Measurements from ENCODE around the gene PIGH. TPM values are rescaled to one million over a fixed set of nuclear protein-coding genes. Genes with fewer than 3 reads are reported as not detected.
"Not testable (repeated sequence)": the region's sequence is repeated elsewhere in the genome, so short reads cannot be mapped to it uniquely, and the experiment has no call there.

The PIGH gene
- 28.8 TPM for polyA plus RNA-seq (2012; ENCODE audit: insufficient read depth, insufficient read length)

- DNase-seq (ENCODE audit: low read depth, low spot score), result peak; percentile 82
- H3K4me3 ChIP-seq (ENCODE audit: low read length), result peak within 1 kb of the TSS; percentile 88
Measured at GRCh38 chr14:67599698-67600561, at the start of gene PIGH. PIGH (minus strand) TSS chr14:67600268; CDS start chr14:67600203, 65 bp downstream.

GRCh38 chr14:67646131-67646530, 46.1 kb upstream of the PIGH start:
- no peak for DNase-seq (ENCODE audit: low read depth, low spot score)
- no peak overlapping the region for H3K4me3 ChIP-seq (ENCODE audit: low read length)

GRCh38 chr14:67645414-67645813, 45.3 kb upstream of the PIGH start:
- no peak overlapping the region for H3K4me3 ChIP-seq (ENCODE audit: low read length)
- no peak for DNase-seq (ENCODE audit: low read depth, low spot score)

- DNase-seq (ENCODE audit: low read depth, low spot score), result no peak
- no peak overlapping the region for H3K4me3 ChIP-seq (ENCODE audit: low read length)
Measured at GRCh38 chr14:67644428-67644827, 44.4 kb upstream of the PIGH start.

DNA sequence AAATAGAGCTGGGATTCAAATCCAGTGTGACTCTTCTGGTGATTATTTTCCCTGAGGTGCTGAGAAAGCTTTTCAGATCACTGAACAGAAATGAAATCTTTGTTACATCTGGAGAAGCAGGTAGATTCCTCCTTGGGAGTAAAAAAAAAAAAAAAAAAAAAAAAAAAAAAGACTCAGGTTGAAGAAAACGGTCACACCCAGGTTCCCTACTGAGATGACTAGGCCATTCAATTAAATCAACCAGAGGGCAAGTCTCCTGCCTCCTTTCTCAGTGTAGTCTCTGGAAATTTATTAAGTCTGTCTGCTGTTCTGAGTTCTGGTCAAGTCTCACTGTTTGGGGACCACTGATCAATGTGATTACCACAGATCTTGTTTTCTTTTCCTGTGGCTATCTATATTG, 43.6 kb upstream of the PIGH start:
- no peak for DNase-seq (ENCODE audit: low read depth, low spot score)
- no peak overlapping the region for H3K4me3 ChIP-seq (ENCODE audit: low read length)

GRCh38 chr14:67641902-67642749, 42.1 kb upstream of the PIGH start:
- no peak overlapping the region for H3K4me3 ChIP-seq (ENCODE audit: low read length)
- DNase-seq (ENCODE audit: low read depth, low spot score), result peak; percentile 47

- H3K4me3 ChIP-seq (ENCODE audit: low read length), result no peak overlapping the region
- DNase-seq (ENCODE audit: low read depth, low spot score), result no peak
Measured at GRCh38 chr14:67641480-67641879, 41.4 kb upstream of the PIGH start.

- no peak for DNase-seq (ENCODE audit: low read depth, low spot score)
- H3K4me3 ChIP-seq (ENCODE audit: low read length), result no peak overlapping the region
Measured at GRCh38 chr14:67638642-67639041, 38.6 kb upstream of the PIGH start.

GRCh38 chr14:67636361-67636919, 36.4 kb upstream of the PIGH start:
- H3K4me3 ChIP-seq (ENCODE audit: low read length), result no peak overlapping the region
- no peak for DNase-seq (ENCODE audit: low read depth, low spot score)

DNA sequence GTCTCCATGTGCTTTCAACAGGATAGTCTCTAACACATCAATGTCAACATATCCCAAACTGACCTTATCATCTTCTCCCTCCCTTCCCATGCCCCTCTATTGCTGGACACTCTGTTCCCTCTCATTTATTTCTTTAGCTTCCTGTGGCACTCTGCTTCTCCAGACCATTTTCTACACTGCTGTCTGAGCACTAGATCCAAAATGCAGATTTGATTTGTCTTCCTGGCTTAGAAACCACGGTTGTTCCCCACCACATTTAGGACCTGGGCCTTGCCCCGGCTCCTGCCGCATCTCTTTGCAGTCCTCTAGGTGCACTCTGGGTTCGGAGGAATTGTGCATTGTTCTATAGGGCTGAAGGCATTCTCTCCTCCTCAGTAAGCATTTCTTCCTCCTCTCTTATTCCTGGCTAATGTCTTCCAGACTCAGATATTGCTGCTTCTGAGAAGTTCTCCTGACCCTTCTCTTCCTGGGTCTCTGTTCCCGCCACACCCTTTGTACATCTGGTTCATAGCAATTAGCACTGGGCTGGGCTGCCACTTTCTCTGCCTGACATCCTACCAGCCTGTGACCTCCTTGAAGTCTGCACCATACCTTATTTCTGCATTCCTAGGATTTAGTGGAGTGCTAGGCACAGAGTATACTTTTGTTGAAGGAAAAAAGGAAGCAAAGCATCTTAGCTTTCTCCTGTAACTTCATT, 33.5 kb upstream of the PIGH start:
- DNase-seq (ENCODE audit: low read depth, low spot score), result no peak
- H3K4me3 ChIP-seq (ENCODE audit: low read length), result no peak overlapping the region

DNA sequence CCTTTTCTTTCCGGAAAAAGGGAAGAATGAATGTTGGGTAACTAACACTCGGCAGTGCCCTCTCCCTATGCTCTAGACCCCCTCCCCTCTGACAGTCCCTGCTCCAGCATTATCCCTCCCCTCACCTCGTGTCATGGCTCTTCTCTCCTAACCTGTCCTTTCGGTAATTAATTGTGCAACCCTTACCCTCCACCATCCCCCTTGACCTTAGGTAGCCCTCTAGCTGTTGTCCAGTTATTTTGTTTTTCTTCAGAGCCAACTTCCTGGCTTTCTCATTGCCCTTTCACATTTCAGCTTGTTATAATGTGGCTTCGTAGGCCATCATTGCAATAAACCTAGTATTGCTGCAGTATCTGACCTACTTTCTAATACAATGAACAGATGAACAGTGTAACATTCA, 30.9 kb upstream of the PIGH start:
- no peak for DNase-seq (ENCODE audit: low read depth, low spot score)

DNA sequence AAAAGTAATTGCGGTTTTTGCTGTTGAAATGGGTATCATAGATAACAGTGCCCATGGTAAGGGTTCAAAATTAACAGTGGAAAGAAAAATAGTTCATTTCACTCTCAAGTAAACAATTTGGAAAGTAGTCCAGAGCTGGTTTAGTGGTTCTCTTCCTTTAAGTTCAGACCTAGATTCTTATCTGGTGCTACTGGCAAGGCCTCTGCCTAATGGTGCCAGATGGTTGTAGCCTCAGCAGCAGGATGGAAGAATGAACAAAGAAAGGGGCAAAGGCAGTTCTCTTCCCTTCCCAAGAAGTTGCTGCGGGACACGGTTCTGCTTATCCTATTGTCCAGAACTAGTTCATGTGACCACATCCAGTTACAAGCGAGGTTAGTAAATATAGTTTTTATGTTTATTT, 30.1 kb upstream of the PIGH start:
- no peak overlapping the region for H3K4me3 ChIP-seq (ENCODE audit: low read length)
- no peak for DNase-seq (ENCODE audit: low read depth, low spot score)

More for the DNA sequence above, 30.9 kb upstream of the PIGH start:
- H3K4me3 ChIP-seq (ENCODE audit: low read length), result no peak overlapping the region

DNA sequence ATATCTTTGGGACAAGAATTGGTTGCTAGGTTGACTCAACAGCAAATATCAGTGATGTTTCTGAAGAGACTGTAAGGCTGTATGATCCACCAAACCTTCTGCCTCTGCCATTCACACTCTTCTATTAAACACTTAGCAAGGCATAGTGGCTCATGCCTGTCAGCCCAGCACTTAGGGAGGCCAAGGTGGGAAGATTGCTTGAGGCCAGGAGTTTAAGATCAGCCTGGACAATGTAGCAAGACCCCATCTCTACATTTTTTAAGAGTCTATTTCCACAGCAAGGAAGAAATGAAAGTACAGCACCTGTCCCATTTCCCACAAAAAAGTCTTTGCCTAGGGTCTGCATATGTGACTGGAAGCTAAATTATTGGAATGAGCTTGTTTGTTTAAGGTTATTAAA, 27.5 kb upstream of the PIGH start:
- DNase-seq (ENCODE audit: low read depth, low spot score), result no peak
- no peak overlapping the region for H3K4me3 ChIP-seq (ENCODE audit: low read length)

DNA sequence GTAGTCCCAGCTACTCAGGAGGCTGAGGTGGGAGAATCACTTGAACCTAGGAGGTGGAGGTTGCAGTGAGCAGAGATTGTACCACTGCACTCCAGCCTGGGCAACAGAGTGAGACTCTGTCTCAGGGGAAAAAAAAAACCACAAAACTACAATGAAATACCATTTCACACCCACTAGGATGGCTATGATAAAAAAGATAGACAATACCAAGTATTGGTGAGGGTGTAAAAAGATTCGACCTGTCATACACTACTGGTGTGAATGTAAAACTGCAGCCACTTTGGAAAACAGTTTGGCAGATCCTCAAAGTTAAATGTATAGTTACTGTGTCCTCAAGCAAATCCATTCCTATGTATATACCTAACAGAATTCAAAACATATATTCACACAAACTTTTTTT, 26.1 kb upstream of the PIGH start:
- not testable (repeated sequence) for H3K4me3 ChIP-seq (ENCODE audit: low read length); DNase-seq (ENCODE audit: low read depth, low spot score)

GRCh38 chr14:67623114-67623513, 23.0 kb upstream of the PIGH start:
- no peak overlapping the region for H3K4me3 ChIP-seq (ENCODE audit: low read length)
- DNase-seq (ENCODE audit: low read depth, low spot score), result no peak

- H3K4me3 ChIP-seq (ENCODE audit: low read length), result no peak overlapping the region
- peak; percentile 31 for DNase-seq (ENCODE audit: low read depth, low spot score)
Measured at GRCh38 chr14:67622675-67623074, 22.6 kb upstream of the PIGH start.

- DNase-seq (ENCODE audit: low read depth, low spot score), result no peak
- peak overlapping the region; percentile 65 for H3K4me3 ChIP-seq (ENCODE audit: low read length)
Measured at GRCh38 chr14:67620217-67620785, 20.2 kb upstream of the PIGH start.

DNA sequence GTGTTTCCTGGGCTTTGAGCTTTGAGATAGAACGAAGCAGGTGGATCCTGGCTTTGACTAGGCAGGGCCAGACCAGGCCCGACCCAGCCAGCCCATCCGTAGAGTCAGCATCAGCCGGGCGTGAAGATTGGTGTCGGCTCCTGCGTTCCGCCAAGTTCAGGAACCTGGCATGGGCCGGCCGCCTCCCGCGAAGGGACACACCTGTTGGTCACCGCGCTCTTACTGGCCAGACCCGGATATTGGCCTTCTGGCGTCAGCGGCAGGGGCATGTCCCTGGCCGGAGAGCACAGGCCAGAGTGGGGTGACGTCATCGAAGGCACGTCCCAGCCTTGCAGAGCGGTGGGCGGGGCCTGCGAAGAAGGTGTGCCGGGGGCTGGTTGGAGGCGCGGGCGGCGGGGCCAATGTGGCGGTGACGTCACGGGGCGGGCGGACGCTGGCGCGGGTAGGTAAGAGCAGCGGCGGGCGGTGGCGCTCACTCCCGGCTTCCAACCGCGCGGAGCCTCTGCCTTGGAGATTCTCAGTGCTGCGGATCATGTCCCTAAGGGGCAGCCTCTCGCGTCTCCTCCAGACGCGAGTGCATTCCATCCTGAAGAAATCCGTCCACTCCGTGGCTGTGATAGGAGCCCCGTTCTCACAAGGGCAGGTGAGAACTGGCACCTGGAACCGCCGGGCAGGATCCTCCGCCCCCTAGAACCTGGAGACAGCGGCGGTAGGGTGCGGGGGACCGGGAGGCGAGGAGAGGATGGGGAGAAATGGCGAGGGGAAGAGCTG, 19.6 kb upstream of the PIGH start, which contains the start of gene ARG2:
Gene ARG2 (plus strand): TSS at position 475 of the 771 bp plus-strand sequence. CDS start 58 bp downstream, at position 533.
- DNase-seq (ENCODE audit: low read depth, low spot score), result peak; percentile 74
- H3K4me3 ChIP-seq (ENCODE audit: low read length), result peak within 1 kb of the TSS; percentile 65
